Endometrium (tissue), 2 donors: ENCODE data around the gene COL13A1.

Experiments used
- FAIRE-seq: peaks from 2 replicates; lab custom pipeline; 2012; peaks lifted over from hg19 to GRCh38; lab: Jason Lieb, UNC
- donor health status: control.
- donor health status: control.

Gene COL13A1

DNA sequence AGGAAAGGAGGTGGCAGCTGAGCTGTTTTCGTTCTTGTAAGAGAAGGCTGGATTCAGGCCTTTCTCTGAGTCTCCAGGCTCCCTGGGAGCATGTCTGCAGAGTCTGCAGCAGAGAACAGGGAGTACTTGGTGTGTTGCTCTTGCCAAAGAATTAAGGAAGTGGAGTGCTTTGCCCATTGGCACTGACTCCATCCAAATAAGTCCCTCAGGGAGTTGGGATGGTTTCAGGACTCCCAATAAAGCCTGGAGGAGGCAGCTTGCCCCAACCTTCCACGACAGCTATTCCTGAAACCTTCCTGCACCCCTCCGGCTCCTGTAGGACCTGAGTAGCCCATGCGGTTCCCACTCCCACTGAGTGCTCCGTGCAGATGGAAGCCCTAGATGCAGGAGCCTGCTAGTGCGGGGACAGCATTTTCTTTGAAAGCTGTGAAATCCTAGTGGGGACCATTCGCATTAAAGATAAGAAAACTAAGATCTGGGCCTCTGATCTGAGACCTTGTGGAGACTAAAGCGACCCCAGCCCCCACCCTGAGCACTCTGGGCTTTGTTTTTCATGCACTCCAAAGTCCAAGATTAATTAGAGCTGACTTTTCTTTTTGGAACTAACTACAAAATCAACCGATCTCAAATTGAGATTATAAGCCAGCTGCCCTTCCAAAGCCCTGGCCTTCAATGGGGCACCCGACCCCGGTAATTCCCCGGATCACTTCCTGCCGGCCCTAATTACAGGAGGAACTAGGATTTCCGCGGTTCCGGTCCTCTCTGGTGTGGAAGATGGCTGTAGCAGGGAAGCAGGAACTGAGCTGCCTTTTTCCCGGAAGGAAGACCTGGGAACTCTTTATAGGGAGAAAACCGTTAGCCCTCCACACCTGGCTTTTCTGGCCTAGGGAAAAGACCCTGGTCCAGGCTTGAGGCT lies 110.2 kb downstream of the COL13A1 start:
- no peak for FAIRE-seq

DNA sequence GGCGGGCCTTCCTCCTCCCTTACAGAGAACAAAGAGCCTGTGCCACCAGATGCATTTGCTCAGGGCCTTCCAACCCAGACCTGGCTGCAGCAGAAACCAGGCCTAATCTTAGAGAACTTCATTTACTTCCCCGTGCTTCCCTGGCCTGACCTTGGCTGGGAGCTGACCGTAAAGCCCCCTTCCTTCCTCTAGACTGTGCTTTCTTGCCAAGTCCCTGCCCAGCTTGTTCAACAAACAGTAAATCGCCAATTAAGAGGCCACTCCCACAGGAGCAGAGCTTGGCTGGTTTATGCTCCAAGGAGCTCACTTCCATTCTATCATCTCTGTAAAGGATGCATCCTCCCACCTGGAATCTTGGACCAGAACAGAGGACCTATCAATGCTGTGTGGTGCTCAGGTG lies 110.9 kb downstream of the COL13A1 start:
- FAIRE-seq, result no peak

DNA sequence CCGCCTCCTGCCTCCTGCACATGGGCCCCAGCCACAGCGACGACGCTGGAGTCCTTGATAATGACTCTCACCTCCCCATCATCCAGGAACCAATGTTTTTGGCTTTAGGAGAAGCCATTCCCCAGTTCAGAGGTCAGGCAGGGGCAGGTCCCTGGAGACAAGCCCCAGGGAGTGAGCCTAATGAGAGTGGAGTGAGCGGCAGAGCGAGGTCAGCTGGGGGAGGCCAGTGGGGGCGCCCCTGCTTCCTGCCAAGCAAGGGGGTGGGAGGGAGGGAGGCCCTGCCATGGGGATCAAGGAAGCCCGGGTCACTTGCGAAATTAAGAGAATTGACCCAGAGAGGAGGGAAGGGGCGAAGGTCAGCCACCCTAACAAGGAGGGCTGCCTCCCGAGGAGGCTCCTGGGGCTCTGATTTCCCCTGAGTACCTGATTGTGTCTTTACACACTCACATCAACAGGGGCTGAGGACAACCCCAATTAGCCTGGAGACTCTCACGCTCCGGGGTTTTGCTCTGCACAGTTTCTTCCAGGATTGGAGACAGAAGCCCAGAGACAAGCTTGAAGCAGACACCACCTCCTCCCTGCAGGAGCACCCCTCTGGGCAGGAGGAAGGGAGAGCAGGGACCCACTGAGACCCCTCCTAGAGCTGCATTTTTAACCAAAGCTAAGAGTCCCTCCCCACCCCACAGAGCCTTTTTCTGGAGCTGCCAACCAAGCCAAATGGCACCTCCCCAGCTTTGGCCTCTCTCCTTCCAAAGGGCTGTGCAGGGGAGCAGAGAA lies 112.1 kb downstream of the COL13A1 start:
- no peak for FAIRE-seq

DNA sequence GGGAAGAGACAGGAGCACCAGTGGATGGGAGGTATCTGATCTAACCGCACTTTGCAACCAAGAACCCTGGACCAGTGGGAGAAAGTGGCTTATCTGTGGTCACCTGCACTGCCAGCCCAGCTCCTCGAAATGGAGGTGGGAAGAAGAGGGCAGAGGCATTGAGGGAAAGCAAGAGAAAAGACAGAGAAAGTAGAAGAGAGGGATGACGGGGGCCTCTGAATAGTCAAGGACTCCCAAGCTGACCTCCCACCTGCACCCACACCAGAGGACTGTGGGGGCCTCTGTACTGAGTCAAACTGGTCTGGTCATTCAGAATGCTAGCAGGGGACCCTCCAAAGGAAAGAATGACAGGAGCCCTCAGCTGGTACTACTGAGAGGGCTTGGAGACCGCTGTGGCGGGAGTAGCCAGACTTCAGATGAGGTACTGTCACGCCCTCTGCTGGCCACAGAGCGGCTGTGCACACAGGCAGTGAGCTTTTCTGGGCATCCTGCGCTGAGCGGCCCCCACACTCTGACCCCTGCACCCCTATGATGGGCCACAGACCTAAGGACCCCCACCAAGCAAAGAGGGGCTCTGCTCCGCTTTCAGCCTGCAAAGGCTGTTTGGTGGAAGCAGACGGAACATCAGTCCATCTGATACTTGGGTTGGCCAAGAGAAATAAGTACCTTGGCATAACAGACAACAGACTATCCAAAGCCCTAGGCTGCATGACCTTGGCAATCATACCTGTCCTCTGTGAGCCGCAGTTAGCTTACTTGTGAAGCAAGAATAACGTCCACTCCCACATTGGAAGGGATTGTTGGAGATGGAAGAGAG lies 112.9 kb downstream of the COL13A1 start:
- no peak for FAIRE-seq

DNA sequence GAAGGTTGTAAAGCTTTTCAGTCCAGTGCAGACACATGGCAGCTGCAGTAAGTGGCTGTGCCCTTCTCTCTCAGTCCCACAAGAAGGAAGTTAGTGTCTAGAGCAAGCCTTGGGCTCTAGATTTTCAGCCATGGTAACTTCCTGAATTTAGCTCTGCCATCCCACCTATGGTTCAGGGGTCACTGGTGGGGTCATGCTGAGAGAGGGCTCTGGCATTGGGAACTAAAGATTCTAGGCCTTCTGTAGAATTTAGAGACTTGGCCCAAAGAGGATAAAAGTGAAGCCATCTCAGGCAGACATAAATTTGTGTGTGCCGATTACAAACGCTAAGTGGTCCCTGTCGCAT lies 113.5 kb downstream of the COL13A1 start:
- FAIRE-seq, result no peak

DNA sequence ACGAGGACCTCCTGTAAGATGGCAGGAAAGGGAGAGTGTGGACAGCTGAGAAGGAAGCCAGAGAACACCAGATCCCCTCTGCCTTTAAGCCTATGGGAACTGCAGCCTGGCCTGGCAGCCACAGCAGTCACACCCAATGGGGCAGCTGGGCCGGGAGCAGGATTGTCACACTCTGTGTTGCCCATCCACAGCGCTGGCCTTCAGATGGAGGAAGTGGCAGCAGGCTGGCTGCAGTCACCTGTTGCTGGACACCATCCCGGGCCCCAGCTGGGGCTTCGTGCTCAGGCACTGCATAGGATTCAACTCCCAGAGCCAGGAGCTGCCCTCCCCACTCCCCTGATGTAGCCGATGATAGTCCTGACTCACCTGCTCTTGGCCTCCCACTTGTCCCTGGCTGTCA lies 114.4 kb downstream of the COL13A1 start:
- no peak for FAIRE-seq

DNA sequence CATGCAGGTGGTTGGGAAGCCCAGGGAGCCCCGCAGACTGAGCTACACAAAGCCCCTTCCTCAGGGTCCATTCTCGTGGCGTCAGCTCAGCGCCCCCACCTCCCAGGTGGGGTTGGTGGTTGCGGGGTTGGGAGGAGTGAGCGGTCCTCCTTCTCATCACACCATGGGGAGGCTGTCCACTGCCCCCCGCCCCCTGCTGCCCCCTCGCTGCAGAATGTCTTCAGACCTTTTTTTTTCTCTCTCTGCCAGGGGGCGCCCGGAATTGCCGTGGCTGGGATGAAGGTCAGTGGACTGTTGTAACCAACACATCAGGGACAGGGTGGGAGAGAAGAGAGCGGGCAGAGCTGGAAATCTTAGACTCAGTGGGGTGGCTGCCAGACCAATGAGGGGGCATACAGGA lies 116.3 kb downstream of the COL13A1 start:
- no peak for FAIRE-seq

DNA sequence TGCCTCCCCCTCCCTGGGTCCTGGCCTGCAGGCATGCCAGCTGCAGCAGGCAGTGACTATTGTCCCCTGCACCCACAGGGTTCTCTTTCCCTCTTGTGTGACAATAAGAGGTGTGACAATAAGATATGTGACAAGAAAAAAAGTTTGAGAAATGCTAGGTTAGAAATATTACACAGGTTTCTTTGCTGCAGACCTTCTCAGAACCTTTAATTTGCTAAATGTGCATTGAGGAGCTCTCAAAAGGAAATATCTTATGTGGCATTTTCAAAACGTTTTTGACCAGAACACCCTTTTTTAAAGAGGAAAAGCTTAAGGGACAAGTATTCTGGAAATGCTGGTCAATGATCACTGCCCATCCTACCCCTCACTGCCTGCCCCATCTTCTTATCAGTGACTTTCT lies 117.5 kb downstream of the COL13A1 start:
- FAIRE-seq, result no peak

DNA sequence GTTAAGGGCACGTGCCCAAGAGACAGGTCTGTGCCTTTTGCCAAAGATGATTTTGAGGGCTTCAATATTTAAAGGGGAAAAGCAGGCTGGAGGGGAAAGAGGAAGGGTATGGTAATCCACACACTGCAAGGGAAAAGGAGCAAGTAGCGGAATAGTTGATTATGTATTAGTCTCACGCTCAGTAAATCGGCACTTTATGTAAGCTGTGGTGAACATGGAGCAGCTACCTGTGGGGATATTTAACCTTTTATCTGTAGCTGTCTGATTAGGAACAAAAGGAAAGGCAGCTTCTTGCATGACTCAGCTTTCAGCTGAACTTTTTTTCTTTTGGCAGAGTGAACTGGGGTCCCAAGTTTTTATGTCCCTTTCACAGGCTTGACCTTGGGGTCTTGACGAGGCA lies 123.4 kb downstream of the COL13A1 start:
- no peak for FAIRE-seq

DNA sequence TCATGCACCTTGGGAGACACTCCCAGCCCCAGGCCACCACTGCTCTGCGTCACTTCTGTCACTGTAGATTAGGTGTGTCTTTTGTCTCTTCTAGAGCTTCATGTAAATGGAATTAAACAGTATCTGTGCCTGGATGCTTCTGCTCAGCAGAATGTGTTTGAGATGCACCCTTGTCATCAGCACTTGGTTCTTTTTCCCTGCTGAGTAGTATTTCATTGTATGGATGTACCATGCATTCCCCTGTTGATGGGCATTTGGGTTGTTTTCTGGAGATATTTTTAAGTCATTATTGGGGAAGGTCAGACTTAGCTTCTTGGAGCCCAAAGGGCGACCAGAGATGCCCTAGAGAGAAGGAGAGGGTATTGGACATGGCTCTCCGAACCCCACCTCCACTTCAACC lies 126.6 kb downstream of the COL13A1 start:
- no peak for FAIRE-seq

DNA sequence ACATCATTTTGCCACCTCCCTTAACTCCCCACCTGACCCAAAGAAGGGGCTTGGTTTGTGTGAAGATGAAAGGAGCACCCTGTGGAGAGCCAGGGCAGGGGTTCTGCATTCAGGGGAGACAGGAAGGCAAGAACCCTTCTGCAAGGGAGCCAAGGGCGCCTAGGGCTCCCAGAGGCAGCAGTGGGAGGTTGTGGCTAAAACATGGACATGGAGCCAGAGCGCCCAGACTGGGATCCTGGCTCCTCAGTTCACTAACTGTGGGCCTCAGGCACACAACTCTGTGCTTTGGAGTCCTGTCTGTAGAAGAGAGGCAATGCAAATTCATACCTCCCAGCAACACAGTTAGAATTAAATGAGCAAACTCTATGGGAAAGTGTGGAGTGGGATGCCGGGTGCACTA lies 127.9 kb downstream of the COL13A1 start:
- FAIRE-seq, result no peak

DNA sequence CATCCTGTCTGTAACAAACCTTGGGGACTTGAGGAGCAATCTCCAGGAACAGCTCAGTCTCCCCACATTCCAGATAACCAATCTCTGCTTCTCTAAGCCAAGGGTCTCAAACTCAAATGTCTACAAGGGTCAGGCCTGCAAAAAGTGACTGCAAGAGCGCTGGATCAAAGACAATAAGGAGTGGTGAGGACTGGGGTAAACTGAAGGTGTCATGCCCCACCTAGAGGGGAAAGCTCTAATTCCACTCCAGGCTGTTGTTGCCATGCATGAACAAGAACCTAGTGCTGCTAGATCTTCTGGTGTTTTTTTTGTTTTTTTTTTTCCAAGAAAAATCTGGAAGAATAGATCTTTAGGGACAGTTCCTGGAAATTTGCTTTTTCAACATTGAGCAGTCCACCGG lies 133.1 kb downstream of the COL13A1 start:
- no peak for FAIRE-seq

DNA sequence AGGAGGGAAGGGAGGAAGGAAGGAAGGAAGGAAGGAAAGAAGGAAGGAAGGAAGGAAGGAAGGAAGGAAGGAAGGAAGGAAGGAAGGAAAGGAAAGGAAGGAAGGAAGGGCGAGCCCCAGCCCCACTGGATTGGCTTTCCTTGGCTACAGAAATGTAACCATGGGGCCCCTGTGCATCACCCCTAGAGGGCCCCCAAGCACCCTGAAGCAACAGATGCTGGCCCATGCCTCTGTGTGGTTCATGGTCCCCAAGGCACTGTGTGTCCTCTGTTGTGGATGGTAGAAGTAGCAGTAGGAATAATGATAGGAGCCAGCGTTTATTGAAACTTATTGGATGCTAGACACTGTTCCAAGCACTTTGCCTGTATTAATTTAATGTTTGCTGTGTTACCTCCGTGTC lies 134.4 kb downstream of the COL13A1 start:
- no peak for FAIRE-seq

DNA sequence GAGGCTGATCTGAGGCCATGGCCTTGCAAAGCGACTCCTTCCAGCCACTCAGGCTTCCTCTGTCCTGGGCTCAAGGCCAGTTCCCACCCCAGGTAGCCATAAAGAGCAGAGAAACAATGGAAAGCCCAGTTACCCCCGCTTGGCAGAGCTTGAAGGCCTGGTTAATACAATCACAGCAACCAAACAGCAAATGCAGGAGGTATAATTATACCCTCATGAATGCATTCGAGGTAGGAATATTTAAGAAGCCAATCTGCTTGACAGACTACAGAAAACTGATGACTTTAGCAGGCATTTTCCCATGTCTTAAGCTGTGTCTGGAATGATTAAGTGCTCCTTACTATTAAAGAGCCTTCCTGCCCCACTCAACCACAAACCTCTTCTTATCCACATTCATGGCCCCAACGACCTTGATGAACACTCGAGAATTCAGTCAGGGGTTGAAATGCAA lies 136.9 kb downstream of the COL13A1 start:
- FAIRE-seq, result no peak

DNA sequence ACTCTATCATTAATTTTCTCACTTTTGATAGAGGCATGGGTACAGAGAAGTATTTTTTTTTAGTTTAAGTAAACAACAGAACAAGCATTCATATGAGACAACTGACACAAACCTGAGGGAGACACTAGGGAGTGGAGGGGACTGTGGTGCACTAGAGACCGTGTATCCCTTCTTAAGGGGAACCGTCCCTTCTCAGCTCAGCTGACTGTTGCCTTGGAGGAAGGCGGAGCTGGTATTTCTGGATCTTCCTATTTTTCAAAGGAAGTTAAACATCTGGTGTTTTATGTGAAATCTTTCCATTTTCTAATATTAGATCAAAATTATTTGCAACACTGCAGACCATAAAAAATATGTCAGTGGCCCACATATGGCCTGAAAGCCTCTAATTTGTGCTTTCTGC lies 137.4 kb downstream of the COL13A1 start:
- no peak for FAIRE-seq

DNA sequence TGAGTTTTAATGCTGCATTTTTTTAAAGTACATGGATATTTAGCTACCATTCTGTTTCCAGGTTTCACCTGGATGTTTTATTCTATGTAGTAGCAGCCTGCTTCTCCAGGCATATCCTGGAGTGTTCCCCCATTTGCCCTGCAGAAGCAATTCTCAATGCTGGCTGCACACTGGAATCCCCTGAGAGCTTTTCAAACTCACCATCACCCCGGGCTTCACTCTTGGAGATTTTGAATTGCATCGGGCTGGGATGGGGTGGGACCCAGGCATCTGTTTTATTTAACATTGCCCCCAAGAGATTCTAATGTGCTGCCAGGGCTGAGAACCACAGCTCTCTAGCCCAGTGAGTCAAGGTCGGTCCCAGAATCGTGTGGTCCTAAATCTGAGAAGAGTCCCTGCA lies 137.8 kb downstream of the COL13A1 start:
- no peak for FAIRE-seq

DNA sequence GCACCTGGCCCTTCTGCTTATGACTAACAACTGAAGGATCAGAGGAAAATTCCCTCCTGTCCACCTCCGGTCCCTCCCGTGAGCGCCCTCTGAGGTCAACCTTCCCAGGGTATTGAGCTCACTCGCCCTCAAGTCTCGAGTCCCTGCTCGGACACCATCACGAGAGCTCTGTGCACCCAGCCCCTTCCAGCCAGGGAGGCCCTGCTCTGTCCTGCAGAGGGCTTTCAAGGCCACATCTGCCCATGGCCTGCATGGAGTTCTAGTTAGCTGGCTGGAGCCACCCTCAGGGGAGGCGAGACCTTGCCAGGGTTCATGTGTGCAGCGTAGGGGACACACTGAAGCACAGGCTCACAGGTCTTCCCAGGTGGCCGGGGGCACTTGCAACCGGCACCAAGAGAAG lies 140.0 kb downstream of the COL13A1 start:
- no peak for FAIRE-seq

DNA sequence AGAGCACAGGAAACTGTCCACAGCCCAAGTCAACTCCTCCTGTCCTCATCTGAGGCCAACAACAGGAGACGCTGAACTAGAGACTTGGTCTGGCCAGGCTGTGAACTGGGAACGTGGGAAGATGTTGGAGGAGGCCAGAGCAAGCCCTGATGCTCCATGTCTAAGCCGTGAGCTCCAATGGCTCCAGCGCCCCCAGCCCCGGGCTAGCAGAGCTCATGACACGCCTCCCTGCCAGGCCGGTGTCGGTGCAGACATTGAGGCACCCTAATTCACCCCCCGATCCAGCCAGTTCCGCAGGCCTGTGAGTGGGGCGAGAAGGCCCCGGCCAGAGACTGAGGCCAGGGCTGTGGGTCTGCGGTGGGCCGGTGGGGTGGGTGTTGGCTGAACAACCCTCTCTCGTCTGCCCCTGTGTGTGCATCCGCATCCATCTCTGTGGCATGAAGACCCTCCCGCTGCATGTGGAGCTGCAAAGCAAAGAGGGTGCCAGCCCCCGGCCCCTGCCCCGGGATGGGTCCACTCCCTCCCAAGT lies 141.7 kb downstream of the COL13A1 start:
- no peak for FAIRE-seq

DNA sequence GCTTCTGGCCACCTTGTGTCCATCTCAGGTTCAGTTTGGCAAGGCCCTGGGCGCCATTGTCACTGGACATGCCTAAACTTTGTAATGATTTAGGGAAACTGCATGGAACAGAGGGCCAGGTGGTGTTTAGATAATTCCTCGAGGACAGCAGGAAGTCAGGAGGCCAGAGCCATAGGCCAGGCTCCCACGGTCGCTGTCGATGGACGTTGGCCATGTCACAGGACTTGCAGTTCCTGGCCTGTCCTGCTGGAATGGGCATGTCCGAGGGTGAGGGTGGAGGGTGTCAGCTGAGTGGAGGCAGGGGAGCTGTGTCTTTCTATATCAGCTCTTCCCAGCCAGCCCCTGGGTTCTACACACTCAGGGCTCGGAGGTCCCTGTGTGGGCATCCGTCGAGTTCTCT lies 143.1 kb downstream of the COL13A1 start:
- no peak for FAIRE-seq

DNA sequence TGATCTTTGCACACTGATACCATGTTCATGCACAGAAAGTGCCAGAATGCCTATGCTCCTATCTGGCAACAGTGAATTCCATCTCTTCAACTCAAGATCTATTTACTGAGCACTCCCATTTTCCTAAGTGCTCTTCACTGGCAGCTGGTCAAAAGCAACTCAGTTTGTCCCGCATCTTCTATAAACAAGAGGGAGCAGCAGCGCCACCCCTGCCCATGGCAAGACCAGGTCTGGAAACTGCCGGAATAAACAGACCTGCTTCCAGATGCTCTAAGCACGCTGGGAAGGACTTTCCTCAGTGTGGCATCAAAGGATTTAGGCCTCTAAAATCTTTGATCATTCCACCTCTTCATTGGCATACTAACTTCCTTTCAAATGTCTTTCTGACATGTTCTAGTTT lies 146.6 kb downstream of the COL13A1 start:
- FAIRE-seq, result no peak

DNA sequence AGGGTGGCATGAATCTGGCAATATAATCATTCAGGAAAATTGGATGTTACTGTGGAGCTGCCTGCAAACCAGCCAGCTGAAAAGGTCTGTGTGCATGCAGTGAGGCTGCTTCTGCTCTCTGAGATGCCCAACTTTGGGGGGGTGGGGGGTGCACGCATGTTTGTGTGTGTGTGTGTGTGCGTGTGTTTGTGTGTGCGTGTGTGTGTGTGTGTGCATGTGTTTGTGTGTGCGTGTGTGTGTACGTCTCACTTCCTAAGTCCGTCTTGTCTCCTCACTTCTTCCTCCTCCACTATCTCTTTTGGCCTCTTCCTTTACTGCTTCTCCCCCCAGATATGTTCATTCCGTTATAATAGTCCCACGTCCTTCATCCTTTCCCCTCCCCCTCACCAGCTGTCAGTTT lies 148.1 kb downstream of the COL13A1 start:
- no peak for FAIRE-seq

DNA sequence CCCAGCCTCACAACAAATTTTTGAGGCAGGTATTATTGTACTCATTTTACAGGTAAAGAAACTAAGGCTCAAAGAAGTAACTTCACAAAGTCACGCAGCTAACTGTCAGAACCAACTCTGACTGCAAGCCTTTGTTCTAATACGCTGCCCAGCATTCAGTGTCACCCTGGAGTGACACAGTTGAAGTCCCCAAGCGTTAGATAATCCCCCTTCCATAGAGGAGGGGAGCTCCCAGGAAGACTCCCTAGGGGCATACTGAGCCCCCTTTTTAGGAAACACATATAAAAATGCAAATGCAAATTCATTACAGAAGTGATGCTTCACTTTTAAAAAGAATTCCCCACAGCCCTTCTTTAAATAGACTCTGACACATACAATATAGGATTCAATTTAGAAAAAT lies 150.0 kb downstream of the COL13A1 start:
- no peak for FAIRE-seq
